ENCODE results near the gene VAV1.

DNA sequence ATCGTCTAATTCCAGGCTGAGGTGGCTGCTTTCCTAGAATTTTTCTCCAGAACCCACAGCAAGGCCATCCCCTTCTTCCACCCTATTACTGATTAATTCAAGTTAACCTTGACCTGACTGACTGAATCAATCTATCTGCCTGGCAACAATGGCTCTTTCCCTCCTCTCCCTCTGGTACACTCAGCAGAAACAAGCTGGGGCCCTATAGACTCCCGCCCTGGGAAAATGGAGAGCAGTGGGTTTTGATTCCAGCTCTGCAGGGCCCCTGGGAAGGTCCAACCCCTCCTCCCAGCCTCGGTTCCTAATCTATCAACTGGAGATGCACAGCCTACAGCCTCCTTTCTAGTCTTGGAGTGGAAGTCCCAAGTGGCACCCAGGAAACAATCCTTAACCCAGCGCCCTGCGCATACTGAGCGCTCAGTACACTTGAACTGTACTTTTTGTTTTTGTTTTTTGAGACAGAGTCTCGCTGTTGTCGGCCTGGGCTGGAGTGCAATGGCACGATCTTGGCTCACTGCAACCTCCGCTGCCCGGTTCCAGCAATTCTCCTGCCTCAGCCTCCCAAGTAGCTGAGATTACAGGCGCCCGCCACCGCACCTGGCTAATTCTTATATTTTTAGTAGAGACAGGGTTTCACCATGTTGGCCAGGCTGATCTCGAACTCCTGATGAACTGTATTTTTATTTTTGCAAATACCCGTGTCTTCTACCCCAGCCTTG is 46.8 kb upstream of the VAV1 start:
- TF ChIP-seq CTCF (IDR thresholded peaks at IDR 0.05) (no peak), POLR2A (IDR thresholded peaks at IDR 0.05) (no peak)
